Dermis blood vessel endothelial cell (primary cell): ENCODE measurements around the gene TMEM161B. TPM values are rescaled to one million over a fixed set of nuclear protein-coding genes. Genes with fewer than 3 reads are reported as not detected.
"Not testable (repeated sequence)": the region's sequence is repeated elsewhere in the genome, so short reads cannot be mapped to it uniquely, and the experiment has no call there.

Source experiments
- DNase-seq: peaks from one replicate; pipeline ENCODE4 v3.0.0; 2010
- total RNA-seq: library from RNA; depleted of rRNA; stranded (reverse); fragments of >200 nt; gene quantifications from 2 replicates; pipeline ENCODE4 v1.2.3, GENCODE V29; 2014

The TMEM161B gene
- 9.2 and 12.3 TPM in 2 replicates for total RNA-seq

DNA sequence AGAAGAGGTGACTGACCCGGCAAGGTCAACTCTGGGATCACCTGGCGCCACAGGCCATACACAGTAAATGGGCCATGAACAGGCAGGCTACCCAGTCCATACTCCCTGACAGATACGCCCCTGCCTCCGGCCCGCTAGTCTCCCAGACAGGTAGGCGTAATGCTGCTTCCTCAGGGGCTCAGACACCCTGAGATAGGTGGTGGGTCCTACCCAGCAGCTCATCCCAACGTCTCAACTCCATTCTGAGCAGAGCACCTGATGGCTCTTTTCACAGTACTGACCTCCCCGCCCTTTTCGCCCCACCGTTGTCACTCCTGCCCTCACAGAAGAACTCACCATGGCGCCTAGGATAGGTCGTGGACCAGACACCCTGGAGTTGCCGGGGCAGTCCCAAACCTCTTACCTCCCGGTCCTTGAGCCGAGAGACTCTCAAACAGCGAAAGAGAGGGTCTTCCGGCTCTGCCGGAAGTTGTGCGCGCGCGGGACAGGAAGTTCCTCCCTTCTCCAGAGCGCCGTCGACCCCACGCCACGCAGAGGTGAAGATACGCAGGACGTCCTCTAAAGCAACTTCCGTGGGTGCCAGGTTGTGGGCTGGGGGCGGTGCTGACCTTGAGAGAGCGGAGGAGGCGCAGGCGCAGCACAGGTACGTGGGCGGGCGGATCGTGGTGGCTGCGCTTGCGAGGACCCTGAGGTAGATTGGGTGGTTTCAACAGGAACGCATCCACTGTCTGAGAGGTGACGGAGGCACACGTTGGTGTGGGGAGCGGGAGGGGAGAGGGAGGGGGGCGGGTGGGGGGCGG lies at the start of gene TMEM161B:
TMEM161B (minus strand) TSS at position 461 of the 800 bp plus-strand sequence; CDS start at position 339, 122 bp downstream.
- DNase-seq, result peak; percentile 91

DNA sequence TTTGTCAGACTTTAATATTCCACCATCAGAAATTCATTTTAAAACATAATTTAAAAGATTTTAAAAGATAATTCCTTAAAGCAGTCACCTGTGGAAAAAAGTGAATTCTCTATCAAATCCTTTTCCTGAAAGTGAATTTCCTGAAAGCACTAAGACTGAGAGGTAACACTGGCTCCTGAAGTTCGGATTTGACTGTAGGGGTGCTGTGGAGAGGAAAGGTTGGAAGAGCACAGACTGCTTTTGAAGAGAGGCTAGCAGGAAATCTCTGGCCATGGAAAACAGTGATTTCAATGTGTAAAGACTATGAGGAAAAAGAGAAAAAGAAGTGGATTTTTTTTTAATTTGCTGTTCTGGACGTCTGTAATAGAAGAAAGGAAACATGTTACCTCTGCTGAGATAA lies 35.7 kb upstream of the TMEM161B start:
- DNase-seq, result no peak

DNA sequence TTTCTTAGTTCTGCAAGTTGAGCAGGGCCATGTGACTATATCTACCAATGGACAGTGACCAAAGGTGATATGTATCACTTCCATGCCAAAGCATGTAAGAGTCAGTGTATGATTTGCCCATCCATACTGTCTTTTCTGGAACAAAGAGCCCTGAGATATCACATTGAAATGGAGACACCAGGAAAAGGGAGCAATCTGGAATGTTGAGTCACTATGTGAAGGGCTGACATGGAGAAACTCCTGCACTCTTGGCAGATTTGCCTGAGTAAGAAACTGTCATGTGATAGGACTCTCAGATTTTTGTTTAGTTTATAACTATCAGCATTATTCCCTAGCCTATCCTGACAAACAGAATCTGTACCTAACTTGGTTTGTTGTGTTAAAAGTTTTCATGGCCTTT lies 29.8 kb upstream of the TMEM161B start:
- no peak for DNase-seq

DNA sequence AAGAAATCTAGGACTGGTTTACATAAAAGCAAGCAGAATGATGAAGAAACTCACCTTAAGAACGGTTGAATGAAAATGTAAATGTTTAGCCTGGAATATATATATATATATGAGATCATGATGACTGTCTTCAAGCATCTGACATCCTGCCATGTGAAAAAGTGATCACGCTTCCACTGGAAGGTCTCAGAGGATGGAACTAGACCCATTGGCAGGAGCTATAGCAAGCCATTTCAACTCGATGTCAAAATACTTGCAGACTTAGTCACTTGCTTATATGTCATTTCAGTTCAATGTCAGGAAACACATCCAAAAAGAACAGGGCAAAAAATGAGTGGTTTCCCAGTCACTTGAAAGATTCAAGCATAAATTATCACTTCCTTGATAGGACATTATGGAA lies 22.2 kb upstream of the TMEM161B start:
- peak; percentile 15 for DNase-seq

DNA sequence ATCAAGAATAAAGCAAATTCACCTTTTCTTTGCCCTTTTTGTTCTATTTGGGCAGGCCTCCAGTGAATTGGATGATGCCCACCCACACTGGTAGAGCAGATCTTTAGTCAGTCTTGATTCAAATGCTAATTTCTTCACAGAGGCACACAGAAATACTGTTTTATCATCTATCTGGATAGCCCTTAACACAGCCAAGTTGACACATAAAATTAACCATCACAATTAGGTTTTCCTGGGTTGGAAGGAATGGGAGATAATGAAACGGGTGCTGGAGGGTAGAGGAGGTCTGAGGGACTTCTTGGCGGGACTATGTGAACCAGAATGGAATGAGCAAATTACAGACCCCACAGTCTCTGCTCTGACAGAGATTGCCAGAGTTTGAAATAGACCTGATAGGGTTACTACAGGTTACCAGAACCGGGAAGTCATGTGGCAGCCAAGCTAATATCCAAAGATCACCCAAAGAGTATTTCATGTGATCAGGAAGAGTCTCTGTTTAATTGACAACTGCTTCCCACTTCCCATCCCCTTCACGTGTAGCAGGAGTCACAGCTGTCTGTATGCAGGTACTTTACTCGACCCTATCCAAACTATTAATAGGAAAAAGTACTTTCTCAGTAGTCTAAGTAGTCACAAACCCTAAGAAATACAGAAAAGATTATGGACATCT lies 20.0 kb upstream of the TMEM161B start:
- no peak for DNase-seq

DNA sequence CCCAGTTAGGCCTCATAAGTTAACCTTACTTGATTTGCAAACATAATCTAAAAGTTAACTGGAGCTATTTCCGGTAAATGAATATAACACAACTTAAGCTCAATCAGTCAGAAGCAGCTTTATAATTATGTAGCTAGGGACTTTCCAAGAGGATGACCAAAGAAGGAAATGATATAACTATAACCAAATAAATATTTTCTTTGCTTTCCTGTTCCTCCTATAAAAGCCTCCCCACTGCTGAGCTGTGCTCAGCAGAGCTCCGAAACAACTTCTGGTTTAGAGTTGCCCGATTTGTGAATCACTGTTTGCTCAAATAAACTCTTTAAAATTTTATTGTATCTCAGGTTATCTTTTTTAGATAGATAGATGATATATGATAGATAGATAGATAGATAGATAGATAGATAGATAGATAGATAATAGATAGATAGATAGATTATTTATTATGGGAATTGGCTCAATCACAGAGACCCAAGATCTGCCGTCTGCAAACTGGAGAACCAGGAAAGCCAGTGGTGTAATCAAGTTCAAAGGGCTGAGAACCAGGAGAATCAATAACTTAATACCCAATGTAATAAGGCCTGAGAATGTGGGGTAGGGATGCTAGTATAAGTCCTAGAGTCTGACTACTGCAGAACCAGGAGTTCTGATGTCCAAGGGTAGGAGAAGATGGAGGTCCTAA lies 19.3 kb upstream of the TMEM161B start:
- DNase-seq, result peak; percentile 44

DNA sequence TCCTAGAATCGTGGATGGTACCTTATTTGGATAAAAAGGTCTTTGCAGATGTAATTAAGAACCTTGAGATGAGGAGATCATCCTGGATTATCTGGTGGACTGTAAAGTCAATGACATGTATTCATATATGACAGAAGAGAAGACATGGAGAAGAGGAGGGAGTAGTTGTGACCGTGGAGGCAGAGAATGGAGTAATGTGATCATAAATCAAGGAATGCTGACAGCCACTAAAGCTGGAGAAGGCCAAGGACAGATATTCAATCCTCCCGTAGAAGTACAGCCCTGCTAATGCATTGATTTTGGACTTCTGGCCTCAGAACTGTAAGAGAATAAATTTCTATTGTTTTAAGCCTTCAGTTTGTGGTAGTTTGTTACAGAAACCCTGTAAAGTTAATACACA lies 18.7 kb upstream of the TMEM161B start:
- DNase-seq, result no peak

DNA sequence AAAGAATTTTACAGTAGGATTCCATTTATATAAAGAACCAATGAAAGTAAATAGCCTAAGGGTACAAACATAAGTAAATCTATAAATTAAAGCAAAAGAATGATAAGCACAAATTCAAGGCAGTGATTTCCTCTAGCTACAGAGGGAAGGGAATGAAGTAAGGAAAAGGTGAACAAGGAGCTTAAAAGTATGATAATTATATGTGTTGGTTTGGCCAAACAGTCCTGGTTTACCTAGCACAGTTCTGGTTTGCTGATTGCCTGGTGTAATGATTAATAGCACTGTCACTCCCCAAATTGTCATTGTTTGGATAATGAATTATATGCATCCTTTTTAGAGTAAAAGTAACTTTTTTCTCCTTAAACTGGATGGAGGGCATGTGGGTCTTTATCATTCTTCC lies 15.0 kb upstream of the TMEM161B start:
- no peak for DNase-seq

DNA sequence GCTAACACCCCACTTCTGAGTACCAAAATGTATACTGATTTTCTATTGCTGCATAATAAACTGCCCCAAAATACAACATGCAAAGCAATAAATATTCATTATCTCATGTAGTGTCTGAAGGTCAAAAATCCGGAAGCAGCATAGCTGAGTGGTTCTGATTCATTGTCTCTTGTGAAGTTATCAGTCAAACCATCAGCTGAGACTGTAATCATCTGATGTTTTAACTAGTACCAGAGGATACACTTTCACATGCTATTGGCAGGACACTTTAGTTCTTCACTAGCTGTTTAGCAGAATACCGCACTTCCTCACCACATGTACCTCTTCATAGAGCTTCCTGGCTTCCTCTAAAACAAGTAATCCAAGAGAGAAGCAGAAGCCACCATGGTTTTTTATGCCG lies 12.7 kb upstream of the TMEM161B start:
- DNase-seq, result no peak

DNA sequence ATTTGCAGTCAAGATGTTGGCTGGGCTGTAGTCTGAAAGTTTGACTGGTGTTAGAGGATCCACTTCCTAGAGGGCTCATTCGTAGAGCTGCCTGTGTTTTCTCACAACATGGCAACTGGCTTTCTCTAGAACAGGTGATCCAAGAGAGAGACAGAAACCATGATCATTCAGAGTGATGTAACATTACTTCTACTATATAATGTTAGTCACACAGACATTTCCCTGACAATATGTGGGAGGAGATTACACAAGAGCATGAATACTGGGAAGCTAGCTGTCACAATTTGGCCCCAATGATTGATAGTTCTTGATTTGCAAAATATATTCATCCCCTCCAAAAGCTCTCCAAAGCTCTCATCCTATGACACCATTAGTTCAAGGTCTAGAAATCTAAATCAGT lies 10.9 kb upstream of the TMEM161B start:
- DNase-seq, result no peak

DNA sequence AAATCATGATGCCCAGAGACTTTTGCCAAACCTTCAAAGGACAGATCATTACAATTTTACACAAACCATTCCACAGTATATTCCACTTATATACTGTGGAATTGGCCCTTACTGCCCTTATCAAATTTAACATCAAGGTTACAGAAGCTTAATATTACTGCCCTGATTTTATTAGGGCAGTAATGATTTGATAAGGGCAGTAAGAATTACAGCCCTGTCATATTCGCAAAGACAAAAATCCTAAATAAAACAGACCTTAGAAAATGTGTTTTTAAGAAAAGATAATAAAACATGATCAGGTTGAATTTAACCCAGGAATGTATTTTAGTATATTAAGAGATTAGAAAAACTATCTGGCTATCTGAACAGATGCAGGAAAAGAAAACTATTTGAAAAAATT lies 7.7 kb upstream of the TMEM161B start:
- no peak for DNase-seq

DNA sequence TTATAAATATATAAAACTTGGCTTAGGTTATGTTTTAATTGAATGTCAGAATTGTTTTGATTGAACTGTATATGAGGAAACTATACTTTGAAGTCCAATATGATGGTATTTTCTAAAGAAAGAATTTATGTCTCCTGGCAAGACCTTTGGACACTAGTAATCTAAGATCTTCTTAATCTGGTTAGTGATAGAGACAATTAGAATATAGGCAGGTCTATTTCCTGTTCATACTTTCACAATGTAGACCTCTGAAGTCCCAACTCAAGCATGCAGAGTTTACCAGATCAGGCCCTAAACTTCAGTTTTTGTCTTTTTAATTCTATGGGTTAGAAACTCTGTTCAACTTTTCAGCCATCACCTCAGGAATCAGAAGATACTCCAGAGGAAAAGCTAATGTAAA lies 6.9 kb upstream of the TMEM161B start:
- no peak for DNase-seq

DNA sequence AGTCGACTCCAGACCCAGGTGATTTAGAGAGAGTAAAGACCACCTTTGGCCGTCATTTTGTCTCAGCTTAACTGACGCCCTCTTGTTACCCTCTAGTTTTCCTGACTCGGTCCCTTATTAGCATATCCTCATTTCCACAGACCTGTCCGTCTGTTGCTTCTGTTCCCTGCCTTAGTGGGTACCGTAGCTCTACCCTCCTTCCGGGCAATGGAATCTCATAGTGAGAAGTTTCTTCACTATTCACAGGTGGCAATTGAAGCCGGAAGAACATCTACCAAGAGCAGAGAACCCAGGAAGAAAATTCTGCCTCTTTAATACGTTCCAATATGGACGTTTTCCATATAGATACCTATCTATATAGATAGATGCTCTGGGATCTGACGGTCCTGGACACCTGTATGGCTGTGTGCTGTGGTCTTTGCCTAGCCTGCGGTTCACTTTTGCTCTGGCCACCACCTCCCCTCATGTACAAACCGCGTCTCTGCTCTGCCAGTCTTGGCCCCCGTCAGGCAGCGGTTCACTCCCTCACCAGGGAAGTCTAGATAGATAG lies 652 bp upstream of the TMEM161B start:
- peak; percentile 24 for DNase-seq

DNA sequence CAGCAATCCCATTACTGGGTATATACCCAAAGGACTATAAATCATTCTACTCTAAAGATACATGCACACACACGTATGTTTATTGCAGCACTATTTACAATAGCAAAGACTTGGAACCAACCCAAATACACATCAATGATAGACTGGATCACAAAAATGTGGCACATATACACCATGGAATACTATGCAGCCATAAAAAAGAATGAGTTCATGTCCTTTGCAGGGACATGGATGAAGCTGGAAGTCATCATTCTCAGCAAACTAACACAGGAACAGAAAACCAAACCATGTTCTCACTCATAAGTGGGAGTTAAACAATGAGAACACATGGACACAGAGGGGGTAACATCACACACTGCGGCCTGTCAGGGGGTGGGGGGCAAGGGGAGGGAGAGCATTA lies 4.1 kb downstream of the TMEM161B start:
- DNase-seq, result not testable (repeated sequence)

DNA sequence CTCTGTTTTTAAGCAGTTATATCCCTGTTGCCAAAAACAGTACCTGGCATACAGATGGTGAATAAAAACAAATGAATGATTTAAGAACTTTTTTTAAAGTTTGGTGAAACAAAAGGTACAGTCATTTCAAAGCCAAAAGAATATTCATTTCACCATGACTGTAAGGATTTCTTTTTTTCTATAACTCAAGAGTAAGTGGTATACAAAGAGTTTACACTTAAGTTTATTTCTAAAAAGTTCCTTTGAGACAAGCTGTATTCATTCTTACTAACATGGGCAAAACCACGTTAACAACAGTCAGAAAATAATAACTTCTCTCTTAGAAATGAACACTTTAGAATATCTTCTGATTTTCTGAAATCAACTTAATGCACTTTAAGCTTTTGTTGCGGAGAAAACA lies 5.3 kb downstream of the TMEM161B start:
- no peak for DNase-seq

DNA sequence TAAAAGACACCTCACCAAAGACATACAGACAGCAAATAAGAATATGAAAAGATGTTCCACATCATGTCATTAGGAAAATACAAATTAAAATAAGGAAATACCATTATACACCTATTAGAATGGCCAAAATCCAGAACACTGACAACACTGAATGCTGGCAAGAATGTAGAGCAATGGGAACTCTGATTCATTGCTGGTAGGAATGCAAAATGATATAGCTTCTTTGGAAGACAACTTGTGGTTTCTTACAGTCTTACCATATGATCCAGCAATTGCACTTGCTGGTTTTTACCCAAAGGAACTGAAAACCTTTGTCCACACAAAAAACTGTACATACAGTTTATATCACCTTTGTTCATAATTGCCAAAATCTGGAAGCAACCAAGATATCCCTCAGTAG lies 6.5 kb downstream of the TMEM161B start:
- no peak for DNase-seq

DNA sequence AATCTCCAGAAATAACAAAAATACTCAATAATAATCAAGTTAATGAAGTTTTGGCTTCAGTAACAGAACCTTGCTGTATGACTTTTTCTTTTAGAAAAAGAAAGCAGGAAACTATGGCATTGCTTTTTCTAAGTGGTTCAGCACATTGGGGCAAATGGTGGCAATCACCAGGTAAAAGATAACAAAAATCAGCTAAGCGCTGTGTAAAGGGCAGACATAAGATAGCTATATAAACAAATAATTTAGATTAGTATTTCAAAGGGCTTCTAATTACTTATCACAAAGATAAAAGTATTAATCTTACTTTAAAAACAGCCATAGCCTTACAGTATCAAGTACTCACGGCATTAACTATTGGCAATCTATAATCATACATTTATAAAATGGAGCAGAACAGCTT lies 10.0 kb downstream of the TMEM161B start:
- no peak for DNase-seq

DNA sequence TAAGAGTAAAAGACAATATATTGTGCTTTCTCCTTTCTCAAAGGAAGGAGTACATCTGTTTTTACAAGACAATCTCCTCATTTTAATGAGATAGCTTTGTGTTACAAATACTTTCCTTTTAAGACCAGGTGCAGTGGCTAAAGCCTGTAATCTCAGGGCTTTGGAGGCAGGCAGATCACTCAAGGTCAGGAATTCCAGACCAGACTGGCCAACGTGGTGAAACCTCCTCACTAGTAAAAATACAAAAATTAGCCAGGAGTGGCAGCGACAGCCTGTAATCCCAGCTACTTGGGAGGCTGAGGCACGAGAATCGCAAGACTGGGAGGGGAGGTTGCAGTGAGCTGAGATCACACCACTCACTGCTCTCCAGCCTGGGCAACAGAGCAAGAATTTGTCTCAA lies 11.8 kb downstream of the TMEM161B start:
- DNase-seq, result no peak

DNA sequence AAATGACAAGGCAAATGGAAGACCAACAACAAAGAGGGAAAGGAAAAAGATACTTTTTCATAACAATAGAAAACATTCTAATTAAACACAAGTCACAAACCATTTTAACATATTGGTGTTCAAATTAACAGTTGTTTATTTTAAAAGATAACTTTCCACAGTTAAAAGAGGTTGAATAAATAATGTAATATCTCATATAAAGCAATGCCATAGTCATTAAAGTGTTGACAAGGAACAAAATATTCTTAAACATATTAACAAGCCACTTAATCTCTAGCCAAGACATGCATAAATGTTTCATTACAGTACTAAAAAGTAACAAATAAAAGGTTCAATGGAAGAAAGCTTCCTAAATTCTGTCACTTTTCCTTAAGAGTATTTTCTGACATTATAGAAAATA lies 12.6 kb downstream of the TMEM161B start:
- no peak for DNase-seq

DNA sequence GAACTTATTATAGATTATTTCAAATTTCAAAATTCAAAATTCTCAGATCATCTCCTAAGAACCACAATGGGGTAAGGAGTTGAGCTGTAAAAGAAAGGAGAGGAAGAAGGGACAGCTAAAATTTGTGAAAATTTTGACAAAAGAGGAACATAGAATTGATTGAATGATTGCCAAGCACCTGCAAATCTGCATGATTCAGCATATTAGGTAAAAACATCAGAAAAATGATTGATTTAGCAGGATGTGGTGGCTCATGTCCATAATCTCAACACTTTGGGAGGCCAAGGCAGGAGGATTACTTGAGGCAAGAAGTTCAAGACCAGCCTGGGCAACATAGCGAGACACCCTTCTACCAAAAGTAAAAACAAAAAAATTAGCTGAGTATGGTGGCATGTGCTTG lies 14.3 kb downstream of the TMEM161B start:
- no peak for DNase-seq

DNA sequence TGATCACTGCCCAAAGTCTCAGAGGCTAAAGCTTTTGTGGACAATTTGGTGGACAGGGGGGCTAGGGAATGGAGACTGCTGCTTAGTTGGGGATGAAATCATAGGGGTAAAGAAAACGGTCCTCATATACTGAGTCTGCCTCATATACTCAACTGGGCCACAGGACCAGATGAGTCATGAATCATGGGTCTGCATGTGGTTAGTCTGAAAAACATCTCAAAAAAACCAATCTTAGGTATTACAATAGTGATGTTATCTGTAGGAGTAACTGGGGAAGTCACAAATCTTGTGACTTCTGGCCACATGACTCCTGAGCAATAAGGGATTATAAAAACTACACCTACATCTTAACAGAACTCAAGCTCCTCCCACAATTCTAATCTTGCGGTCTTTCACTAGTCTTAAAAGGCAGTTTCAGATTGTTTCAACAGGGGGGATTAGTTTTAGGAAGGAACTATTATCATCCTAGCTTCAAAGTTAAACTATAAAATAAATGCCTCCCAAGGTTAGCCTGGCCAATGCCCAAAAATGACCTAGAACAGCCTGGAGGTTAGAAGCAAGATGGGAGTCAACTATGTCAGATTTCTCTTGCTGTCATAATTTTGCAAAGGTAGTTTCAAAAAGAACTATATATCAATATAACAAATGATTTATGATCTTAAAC lies 17.5 kb downstream of the TMEM161B start:
- no peak for DNase-seq

DNA sequence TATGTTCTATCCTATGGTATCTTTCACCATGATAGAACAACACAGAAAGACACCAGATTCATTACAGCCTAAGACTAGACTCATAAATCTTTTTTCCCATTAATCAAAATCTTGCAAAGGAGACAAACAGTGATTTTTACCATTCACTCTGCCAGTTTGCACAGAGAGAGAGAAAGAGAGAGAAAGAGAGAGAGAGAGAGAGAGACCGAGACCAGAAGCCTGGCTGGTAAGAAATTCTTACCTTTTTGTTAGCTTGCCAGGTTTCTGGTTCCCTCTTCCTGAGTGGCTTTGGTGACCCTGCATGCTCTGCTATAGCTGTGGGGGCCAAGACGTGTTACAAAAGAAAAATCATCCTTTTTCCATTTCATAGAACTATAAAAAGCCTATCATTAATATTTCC lies 18.6 kb downstream of the TMEM161B start:
- DNase-seq, result no peak
